WTC11 (cell line): ENCODE measurements around the gene PRF1.

Experiments
- AFF4 ChIP-seq: sonication (generic); formaldehyde crosslinking; IDR thresholded peaks from 2 replicates; pipeline ENCODE4 v1.8.1; 2023; ENCODE audit warnings: mild to moderate bottlenecking, missing genetic modification reagents, borderline replicate concordance
- CREM ChIP-seq: sonication (generic); formaldehyde crosslinking; IDR thresholded peaks from 2 replicates; pipeline ENCODE4 v1.8.1; 2022; ENCODE audit warnings: mild to moderate bottlenecking, missing genetic modification reagents, moderate library complexity
- FOXK1 ChIP-seq: sonication (generic); formaldehyde crosslinking; IDR thresholded peaks from 2 replicates; pipeline ENCODE4 v1.8.0; 2022; ENCODE audit warnings: mild to moderate bottlenecking, moderate library complexity, missing genetic modification reagents
- GTF2I ChIP-seq: fragments of 250-450 bp; sonication (Bioruptor Pico); conservative IDR thresholded peaks from 2 replicates; pipeline ENCODE4 v1.4.0; 2021; ENCODE audit warnings: mild to moderate bottlenecking
- MYBL2 ChIP-seq: sonication (generic); formaldehyde crosslinking; IDR thresholded peaks from 2 replicates; pipeline ENCODE4 v1.8.1; 2023; ENCODE audit warnings: mild to moderate bottlenecking, moderate library complexity, missing genetic modification reagents
- NFE2L1 ChIP-seq: sonication (generic); formaldehyde crosslinking; IDR thresholded peaks from 2 replicates; pipeline ENCODE4 v1.8.1; 2023; ENCODE audit warnings: missing genetic modification reagents
- NR2C2 ChIP-seq: sonication (generic); formaldehyde crosslinking; IDR thresholded peaks from 2 replicates; pipeline ENCODE4 v1.8.0; 2022; ENCODE audit warnings: mild to moderate bottlenecking, missing genetic modification reagents
- SP1 ChIP-seq: sonication (generic); formaldehyde crosslinking; conservative IDR thresholded peaks from 2 replicates; pipeline ENCODE4 v1.8.1; 2022; ENCODE audit warnings: missing genetic modification reagents
- TCF7 ChIP-seq: sonication (generic); formaldehyde crosslinking; IDR thresholded peaks from 2 replicates; pipeline ENCODE4 v1.8.0; 2022; ENCODE audit warnings: mild to moderate bottlenecking, low read depth, missing genetic modification reagents, moderate library complexity
- ZBTB21 ChIP-seq: sonication (generic); formaldehyde crosslinking; IDR thresholded peaks from 2 replicates; pipeline ENCODE4 v1.8.1; 2023; ENCODE audit warnings: mild to moderate bottlenecking, missing genetic modification reagents, borderline replicate concordance
- ZBTB43 ChIP-seq: sonication (generic); formaldehyde crosslinking; IDR thresholded peaks from 2 replicates; pipeline ENCODE4 v1.8.1; 2023; ENCODE audit warnings: mild to moderate bottlenecking, missing genetic modification reagents
- ZNF232 ChIP-seq: sonication (generic); formaldehyde crosslinking; IDR thresholded peaks from 2 replicates; pipeline ENCODE4 v1.8.0; 2022; ENCODE audit warnings: mild to moderate bottlenecking, missing genetic modification reagents
- TF ChIP-seq, protein P1 (sequence below): fragments of 200-600 bp; IDR thresholded peaks from 2 replicates; pipeline ENCODE4 v1.8.0; 2022; ENCODE audit warnings: antibody characterized with exemption
- TF ChIP-seq, protein P2 (sequence below): sonication (generic); formaldehyde crosslinking; IDR thresholded peaks from 2 replicates; pipeline ENCODE4 v1.8.0; 2022; ENCODE audit warnings: mild to moderate bottlenecking, missing genetic modification reagents

GRCh38 chr10:70567603-70568002 is 34.9 kb downstream of the PRF1 start:
- no peak for TF ChIP-seq ZBTB43 (CRISPR knock-in tag)
- TF ChIP-seq SP1 (CRISPR knock-in tag), result no peak
- TF ChIP-seq ZBTB21 (CRISPR knock-in tag), result no peak
- TF ChIP-seq FOXK1 (CRISPR knock-in tag), result no peak
- TF ChIP-seq, protein P1, sequence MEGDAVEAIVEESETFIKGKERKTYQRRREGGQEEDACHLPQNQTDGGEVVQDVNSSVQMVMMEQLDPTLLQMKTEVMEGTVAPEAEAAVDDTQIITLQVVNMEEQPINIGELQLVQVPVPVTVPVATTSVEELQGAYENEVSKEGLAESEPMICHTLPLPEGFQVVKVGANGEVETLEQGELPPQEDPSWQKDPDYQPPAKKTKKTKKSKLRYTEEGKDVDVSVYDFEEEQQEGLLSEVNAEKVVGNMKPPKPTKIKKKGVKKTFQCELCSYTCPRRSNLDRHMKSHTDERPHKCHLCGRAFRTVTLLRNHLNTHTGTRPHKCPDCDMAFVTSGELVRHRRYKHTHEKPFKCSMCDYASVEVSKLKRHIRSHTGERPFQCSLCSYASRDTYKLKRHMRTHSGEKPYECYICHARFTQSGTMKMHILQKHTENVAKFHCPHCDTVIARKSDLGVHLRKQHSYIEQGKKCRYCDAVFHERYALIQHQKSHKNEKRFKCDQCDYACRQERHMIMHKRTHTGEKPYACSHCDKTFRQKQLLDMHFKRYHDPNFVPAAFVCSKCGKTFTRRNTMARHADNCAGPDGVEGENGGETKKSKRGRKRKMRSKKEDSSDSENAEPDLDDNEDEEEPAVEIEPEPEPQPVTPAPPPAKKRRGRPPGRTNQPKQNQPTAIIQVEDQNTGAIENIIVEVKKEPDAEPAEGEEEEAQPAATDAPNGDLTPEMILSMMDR, result no peak
- no peak for TF ChIP-seq MYBL2 (CRISPR knock-in tag)
- no peak for TF ChIP-seq ZNF232 (CRISPR knock-in tag)
- TF ChIP-seq, protein P2, sequence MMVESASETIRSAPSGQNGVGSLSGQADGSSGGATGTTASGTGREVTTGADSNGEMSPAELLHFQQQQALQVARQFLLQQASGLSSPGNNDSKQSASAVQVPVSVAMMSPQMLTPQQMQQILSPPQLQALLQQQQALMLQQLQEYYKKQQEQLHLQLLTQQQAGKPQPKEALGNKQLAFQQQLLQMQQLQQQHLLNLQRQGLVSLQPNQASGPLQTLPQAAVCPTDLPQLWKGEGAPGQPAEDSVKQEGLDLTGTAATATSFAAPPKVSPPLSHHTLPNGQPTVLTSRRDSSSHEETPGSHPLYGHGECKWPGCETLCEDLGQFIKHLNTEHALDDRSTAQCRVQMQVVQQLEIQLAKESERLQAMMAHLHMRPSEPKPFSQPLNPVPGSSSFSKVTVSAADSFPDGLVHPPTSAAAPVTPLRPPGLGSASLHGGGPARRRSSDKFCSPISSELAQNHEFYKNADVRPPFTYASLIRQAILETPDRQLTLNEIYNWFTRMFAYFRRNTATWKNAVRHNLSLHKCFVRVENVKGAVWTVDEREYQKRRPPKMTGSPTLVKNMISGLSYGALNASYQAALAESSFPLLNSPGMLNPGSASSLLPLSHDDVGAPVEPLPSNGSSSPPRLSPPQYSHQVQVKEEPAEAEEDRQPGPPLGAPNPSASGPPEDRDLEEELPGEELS, result no peak
- TF ChIP-seq NR2C2 (CRISPR knock-in tag), result no peak
- TF ChIP-seq TCF7, result no peak
- no peak for TF ChIP-seq NFE2L1 (CRISPR knock-in tag)
- no peak for TF ChIP-seq GTF2I (CRISPR knock-in tag)
- TF ChIP-seq CREM (CRISPR knock-in tag), result no peak
- no peak for TF ChIP-seq AFF4 (CRISPR knock-in tag)
